AG04449 (cell line): ENCODE results near the gene PILRA.

Source experiments
- CTCF ChIA-PET: fragments of 350-600 bp; formaldehyde crosslinking; extraction: SDS; loops from one replicate; lab custom pipeline; 2021; ENCODE audit warnings: antibody characterized with exemption; lab: Yijun Ruan, JAX
- POLR2A ChIA-PET: fragments of 400-600, 350-600 bp; formaldehyde crosslinking; extraction: SDS; loops from one replicate; lab custom pipeline; 2020; ENCODE audit warnings: antibody characterized with exemption, inconsistent platforms; lab: Yijun Ruan, JAX
- DNase-seq: peaks from one replicate; pipeline ENCODE4 v3.0.0-alpha.2; 2010; ENCODE audit warnings: low read depth, low spot score
- H3K4me3 ChIP-seq: 2 replicates; pipeline ENCODE4 v1.5.1; 2011; ENCODE audit warnings: low read depth, mild to moderate bottlenecking, control low read depth, low read length
- TF ChIP-seq, protein P1 (sequence below): IDR thresholded peaks from one replicate; pipeline ENCODE4 v1.5.1; 2011; ENCODE audit warnings: mild to moderate bottlenecking, moderate library complexity, low read length, control low read depth, inconsistent platforms; ENCODE audit not compliant: insufficient read depth; ENCODE audit errors: missing control alignments

PILRA gene

GRCh38 chr7:100398239-100398638, 25.0 kb downstream of the PILRA start:
- ChIA-PET POLR2A (no interaction called here), CTCF (interaction anchor here (3.9 kb wide), 1 partner anchor 9 kb away, joined by 28 read pairs; no protein-coding TSS in a partner anchor)
- TF ChIP-seq, protein P1, sequence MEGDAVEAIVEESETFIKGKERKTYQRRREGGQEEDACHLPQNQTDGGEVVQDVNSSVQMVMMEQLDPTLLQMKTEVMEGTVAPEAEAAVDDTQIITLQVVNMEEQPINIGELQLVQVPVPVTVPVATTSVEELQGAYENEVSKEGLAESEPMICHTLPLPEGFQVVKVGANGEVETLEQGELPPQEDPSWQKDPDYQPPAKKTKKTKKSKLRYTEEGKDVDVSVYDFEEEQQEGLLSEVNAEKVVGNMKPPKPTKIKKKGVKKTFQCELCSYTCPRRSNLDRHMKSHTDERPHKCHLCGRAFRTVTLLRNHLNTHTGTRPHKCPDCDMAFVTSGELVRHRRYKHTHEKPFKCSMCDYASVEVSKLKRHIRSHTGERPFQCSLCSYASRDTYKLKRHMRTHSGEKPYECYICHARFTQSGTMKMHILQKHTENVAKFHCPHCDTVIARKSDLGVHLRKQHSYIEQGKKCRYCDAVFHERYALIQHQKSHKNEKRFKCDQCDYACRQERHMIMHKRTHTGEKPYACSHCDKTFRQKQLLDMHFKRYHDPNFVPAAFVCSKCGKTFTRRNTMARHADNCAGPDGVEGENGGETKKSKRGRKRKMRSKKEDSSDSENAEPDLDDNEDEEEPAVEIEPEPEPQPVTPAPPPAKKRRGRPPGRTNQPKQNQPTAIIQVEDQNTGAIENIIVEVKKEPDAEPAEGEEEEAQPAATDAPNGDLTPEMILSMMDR = no peak
- H3K4me3 ChIP-seq = no peak overlapping the region
- no peak for DNase-seq

GRCh38 chr7:100400041-100400440, 26.8 kb downstream of the PILRA start:
- CTCF ChIA-PET = interaction anchor here (1.0 to 1.1 kb wide), 3 partner anchors 8 to 13 kb away, joined by 3 to 4 read pairs (median 4); no protein-coding TSS in a partner anchor
- POLR2A ChIA-PET = no interaction called here
- H3K4me3 ChIP-seq = no peak overlapping the region
- TF ChIP-seq, protein P1 = no peak
- no peak for DNase-seq

DNA sequence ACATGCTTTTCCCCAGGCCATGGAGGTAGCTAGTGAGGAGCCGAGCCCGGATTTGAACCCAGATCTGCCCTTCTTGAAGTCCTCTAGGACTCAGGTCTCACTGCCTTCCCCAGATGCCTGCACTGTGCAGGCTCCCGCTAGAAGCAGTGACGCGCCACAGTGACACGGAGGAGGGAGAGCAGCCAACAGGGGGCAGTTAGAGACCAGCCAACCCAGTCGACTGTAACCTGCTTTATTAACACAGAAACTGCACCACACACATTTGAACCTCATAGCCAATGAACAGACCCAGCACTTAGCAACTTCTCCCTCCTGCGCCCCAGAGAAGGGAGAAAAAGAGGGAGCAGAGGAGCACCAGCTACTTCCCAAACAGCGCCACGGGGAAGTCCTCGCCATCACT, 27.4 kb downstream of the PILRA start:
- DNase-seq = no peak
- TF ChIP-seq, protein P1 = no peak
- POLR2A ChIA-PET = no interaction called here
- CTCF ChIA-PET = interaction anchor here (0.8 kb wide), 1 partner anchor 10 kb away, joined by 3 read pairs; no protein-coding TSS in a partner anchor
- H3K4me3 ChIP-seq = no peak overlapping the region

DNA sequence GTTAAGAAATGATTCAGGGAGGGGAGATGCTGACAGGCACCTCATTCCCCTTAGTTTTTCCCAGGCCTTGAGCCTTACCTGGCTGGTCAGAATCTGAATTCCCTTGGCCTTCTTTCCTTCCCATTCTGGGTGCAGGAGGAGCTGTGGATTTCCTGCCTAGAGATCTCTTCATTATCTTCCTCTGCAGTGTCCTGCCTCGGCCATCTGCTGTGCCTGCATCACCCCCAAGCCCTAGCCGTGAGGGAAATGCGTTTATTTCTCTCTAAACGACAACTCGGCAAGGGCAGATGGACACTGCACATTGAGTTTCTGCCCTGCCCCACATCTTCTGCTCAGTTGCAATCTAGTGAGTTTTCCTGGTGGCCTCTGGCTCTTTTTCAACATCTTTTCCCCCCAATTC, 28.5 kb downstream of the PILRA start:
- TF ChIP-seq, protein P1 = no peak
- no peak for DNase-seq
- POLR2A ChIA-PET = interaction anchor here (0.6 kb wide), 1 partner anchor 14 kb away, joined by 4 read pairs; no protein-coding TSS in a partner anchor
- CTCF ChIA-PET = interaction anchor here (2.3 kb wide), 1 partner anchor 10 kb away, joined by 10 read pairs; no protein-coding TSS in a partner anchor
- H3K4me3 ChIP-seq = no peak overlapping the region

DNA sequence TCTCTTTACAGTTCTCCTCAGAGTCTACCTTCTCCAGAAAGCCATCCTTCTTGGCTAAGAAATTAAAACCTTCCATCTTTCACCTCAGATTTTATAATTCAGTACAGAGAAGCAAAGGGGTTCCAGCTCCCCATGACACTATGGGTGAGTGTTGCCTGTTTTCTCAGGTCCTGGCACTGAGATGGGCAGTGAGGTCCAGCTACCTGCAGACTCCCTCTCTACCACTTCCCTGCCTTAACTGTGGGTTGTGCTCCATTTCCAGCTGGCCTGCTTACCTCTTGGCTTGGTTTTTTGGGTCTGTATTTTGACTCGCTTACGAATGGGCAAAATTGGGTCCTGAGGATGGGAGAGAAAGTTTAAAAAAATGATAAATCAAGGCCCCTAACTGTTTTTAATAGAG, 29.0 kb downstream of the PILRA start:
- DNase-seq = no peak
- ChIA-PET POLR2A (interaction anchor here (0.6 kb wide), 1 partner anchor 14 kb away, joined by 4 read pairs; no protein-coding TSS in a partner anchor), CTCF (interaction anchor here (1.4 to 2.3 kb wide), 2 partner anchors 10 to 13 kb away, joined by 8 to 10 read pairs; no protein-coding TSS in a partner anchor)
- no peak overlapping the region for H3K4me3 ChIP-seq
- TF ChIP-seq, protein P1 = no peak

DNA sequence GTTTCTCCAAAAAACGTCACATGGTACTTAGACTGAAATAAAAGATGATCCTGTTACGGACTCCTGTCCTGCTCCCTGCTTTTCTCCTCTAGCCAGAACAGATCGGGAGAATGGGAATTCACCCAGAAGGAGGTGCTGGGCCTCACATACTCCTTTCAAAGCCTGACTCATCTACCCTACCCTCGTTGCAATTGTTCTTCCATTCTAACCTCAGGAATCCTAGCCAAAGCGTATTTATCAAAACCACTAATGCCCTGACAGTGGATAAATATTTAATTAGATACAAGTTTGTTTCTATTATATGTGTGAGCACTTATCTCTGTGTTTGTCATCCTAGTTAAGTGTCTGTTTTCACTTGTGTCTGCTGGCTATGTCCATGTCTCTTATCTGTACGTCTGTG, 33.5 kb downstream of the PILRA start:
- no peak for DNase-seq

More for the DNA sequence above, 33.5 kb downstream of the PILRA start:
- TF ChIP-seq, protein P1 = no peak
- POLR2A ChIA-PET = no interaction called here
- CTCF ChIA-PET = interaction anchor here (0.9 to 3.8 kb wide), 19 partner anchors 9 to 290 kb away, joined by 3 to 30 read pairs (median 9); partner anchors contain the start of genes MEPCE and ZCWPW1
- no peak overlapping the region for H3K4me3 ChIP-seq
